Lower lobe of right lung (tissue), 2 donors: Measurements from ENCODE around the gene MTG1. TPM values are rescaled to one million over a fixed set of nuclear protein-coding genes. Genes with fewer than 3 reads are reported as not detected.
A peak's percentile ranks its signal among the peaks of the same experiment; 100 is the strongest.

Experiments used
- ATAC-seq, 2 donors: fragments of 200-7000 bp; cut with Tn5 transposase; one replicate each; pipeline ENCODE4 v1.9.1; 2020 to 2022; ENCODE audit warnings: mild to moderate bottlenecking in 2 of 2, moderate library complexity in 2 of 2
- DNase-seq: peaks from one replicate; pipeline ENCODE4 v3.0.0-alpha.2; 2020
- H3K27ac ChIP-seq: fragments of 200-600 bp; one replicate; pipeline ENCODE4 v1.8.0; 2022
- H3K27me3 ChIP-seq: fragments of 200-600 bp; one replicate; pipeline ENCODE4 v1.8.0; 2022; ENCODE audit warnings: low read depth
- H3K36me3 ChIP-seq: fragments of 200-600 bp; one replicate; pipeline ENCODE4 v1.8.0; 2022; ENCODE audit warnings: mild to moderate bottlenecking
- H3K4me1 ChIP-seq: fragments of 200-600 bp; one replicate; pipeline ENCODE4 v1.8.0; 2022
- H3K4me3 ChIP-seq: fragments of 200-600 bp; one replicate; pipeline ENCODE4 v1.8.0; 2022; ENCODE audit warnings: mild to moderate bottlenecking
- H3K9me3 ChIP-seq: fragments of 200-600 bp; one replicate; pipeline ENCODE4 v1.8.0; 2022
- intact Hi-C: fragments of 100-400 bp; cut with DNase I; formaldehyde crosslinking; loops from one replicate; pipeline ENCODE4 v1.11.0; 2022
- total RNA-seq: library from RNA; stranded (reverse); fragmentation: NEBNext Ultra II Directional; extraction: Animal tissue kit (Norgen Biotek cat#: 25700); gene quantifications from one replicate; pipeline ENCODE4 v1.2.1, GENCODE V29; 2021
- TF ChIP-seq, protein P1 (sequence below): fragments of 200-600 bp; IDR thresholded peaks from one replicate; pipeline ENCODE4 v1.8.0; 2022; ENCODE audit warnings: antibody characterized with exemption, mild to moderate bottlenecking
- donor health status: DM: no; HTN: yes; CAD: no; lungs with severe emphysema.

MTG1 gene
- total RNA-seq, 1 donor from 2014 or later, result 41.7 TPM

DNA sequence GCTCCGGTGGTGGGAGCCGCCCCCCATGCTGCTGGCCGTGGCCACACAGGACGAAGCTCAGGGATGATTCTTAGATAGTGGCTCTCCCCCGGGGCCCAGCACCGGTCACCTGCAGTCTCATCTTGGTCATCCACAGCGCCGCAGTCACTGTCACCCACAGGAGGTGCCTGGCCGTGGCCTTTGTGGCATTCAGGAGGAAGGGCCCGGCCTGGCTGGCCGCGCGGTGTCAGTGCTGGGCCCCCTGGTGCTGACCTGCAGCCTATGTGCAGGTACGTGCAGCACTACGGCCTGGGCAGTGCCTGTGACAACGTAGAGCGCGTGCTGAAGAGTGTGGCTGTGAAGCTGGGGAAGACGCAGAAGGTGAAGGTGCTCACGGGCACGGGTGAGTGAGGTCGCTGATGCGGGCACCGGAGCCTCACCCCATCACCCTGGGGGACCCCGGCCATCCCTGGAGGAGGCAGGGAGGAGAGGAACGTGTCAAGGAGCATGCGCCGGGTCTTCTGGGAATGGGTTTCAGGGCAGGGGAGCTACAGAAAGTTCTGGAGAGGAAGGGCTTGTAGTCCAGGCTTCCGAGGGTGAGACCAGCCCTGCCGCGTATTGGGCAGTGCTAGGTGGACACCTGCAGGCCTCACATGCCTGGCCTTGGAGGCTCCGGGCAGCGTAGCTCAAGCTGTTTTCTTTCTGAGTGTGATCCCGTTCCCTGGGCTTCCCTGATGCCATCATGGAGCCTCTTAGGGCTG lies 25.4 kb downstream of the MTG1 start:
- DNase-seq (peak; percentile 41), ATAC-seq (peak in 1 of 2 donors; percentile 28)
- H3K27me3 ChIP-seq, result no peaks in the 10 kb centered on the region
- intact Hi-C loops, result no loop called here
- H3K36me3 ChIP-seq, result peaks cover 27% of the 10 kb centered on the region
- no peaks in the 10 kb centered on the region for H3K4me1 ChIP-seq
- H3K4me3 ChIP-seq, result no peak overlapping the region
- TF ChIP-seq, protein P1, sequence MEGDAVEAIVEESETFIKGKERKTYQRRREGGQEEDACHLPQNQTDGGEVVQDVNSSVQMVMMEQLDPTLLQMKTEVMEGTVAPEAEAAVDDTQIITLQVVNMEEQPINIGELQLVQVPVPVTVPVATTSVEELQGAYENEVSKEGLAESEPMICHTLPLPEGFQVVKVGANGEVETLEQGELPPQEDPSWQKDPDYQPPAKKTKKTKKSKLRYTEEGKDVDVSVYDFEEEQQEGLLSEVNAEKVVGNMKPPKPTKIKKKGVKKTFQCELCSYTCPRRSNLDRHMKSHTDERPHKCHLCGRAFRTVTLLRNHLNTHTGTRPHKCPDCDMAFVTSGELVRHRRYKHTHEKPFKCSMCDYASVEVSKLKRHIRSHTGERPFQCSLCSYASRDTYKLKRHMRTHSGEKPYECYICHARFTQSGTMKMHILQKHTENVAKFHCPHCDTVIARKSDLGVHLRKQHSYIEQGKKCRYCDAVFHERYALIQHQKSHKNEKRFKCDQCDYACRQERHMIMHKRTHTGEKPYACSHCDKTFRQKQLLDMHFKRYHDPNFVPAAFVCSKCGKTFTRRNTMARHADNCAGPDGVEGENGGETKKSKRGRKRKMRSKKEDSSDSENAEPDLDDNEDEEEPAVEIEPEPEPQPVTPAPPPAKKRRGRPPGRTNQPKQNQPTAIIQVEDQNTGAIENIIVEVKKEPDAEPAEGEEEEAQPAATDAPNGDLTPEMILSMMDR, result no peak
- H3K27ac ChIP-seq, result no peak overlapping the region
- H3K9me3 ChIP-seq, result no peaks in the 10 kb centered on the region

DNA sequence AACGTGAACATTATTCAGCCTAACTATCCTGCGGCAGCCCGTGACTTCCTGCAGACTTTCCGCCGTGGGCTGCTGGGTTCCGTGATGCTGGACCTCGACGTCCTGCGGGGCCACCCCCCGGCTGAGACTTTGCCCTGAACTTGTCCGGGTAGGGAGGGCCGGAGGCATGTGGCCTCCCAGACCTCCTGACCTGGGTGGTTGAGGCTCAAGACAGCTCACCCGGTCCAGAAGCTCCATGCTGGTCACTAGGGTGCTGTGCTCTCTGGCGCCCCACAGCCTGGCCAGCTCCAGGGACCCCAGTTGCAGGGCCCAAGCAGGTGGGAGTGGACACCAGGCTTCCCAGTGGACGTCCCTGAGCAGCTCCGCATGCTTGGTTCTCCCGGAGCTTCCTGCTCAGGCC lies 26.1 kb downstream of the MTG1 start:
- no peak for ATAC-seq
- Histone ChIP-seq H3K9me3 (no peaks in the 10 kb centered on the region), H3K36me3 (peaks cover 27% of the 10 kb centered on the region), H3K4me3 (no peak overlapping the region), H3K4me1 (no peaks in the 10 kb centered on the region), H3K27ac (no peak overlapping the region), H3K27me3 (no peaks in the 10 kb centered on the region)
- TF ChIP-seq, protein P1, result no peak
- DNase-seq, result no peak
- intact Hi-C loops, result no loop called here

DNA sequence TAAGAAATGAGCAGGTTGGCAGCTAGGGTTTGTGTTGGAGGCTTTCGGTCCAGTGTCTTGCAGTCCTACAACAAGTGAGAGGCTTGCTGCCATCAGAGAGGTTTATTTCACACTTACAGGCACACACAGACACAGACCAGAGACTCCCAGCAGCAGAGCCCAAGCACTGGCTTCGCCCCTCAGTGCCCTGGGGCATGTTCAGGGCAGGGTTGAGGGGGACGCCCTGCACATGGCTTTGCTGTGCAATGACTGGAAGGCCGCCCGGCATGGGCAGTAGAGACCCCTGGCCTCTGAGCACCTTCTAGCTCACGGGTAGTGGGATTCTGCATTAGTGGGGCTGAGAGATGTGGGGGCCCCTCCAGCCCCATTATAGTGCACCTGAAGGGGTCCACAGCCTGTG lies 26.6 kb downstream of the MTG1 start:
- TF ChIP-seq, protein P1, result no peak
- Histone ChIP-seq H3K36me3 (peaks cover 27% of the 10 kb centered on the region), H3K27ac (no peak overlapping the region), H3K4me1 (no peaks in the 10 kb centered on the region), H3K27me3 (no peaks in the 10 kb centered on the region), H3K9me3 (no peaks in the 10 kb centered on the region), H3K4me3 (no peak overlapping the region)
- ATAC-seq (no peak), DNase-seq (peak; percentile 14)
- intact Hi-C loops, result no loop called here

DNA sequence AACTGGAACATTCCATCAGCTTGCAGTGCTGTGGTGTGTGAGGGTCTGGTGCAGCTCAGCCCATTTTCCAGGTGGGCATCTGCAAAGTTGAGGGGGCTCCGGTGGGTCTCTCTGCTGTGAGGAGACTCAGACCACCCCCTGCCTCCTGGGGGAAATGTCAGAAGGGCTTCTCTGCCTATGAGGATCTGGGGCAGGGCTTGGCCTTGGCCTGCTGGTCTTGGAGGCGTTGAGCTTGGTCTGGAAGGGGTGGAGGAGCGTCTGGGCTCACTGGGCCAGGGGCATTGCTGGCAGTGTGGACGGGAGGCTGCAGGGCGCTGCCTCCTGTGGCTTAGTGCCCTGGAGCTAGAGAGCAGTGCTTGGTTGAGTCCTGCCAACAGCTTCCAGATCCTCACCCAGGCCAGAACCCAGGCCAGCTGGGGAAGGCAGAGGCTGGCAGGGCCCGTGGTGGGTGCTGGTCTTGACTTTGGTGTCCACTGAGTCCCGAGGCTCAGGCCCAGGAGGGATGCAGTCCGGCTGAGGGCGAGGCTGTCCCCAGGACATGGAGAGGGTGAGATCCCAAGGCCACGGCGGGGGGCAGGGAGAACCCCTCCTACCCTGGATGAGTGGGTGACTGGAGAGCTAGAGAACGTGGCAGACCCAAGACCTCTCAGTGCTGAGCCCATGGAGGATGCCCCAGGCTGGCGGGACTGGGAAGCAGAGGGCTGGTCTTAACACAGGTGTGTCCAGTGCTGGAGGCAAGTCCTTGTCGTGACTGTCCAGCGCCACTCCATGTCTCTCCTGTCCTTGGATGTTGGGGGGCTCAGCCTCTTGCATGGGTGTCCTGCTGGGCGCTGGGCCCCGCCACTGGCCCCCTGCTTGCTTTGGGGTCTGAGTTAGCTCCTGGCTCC lies 27.6 kb downstream of the MTG1 start:
- DNase-seq (peak; percentile 41), ATAC-seq (no peak)
- TF ChIP-seq, protein P1, result no peak
- intact Hi-C loops, result no loop called here
- no peaks in the 10 kb centered on the region for H3K4me1 ChIP-seq
- no peaks in the 10 kb centered on the region for H3K9me3 ChIP-seq
- H3K27ac ChIP-seq, result no peak overlapping the region
- peaks cover 27% of the 10 kb centered on the region for H3K36me3 ChIP-seq
- H3K27me3 ChIP-seq, result no peaks in the 10 kb centered on the region
- no peak overlapping the region for H3K4me3 ChIP-seq

DNA sequence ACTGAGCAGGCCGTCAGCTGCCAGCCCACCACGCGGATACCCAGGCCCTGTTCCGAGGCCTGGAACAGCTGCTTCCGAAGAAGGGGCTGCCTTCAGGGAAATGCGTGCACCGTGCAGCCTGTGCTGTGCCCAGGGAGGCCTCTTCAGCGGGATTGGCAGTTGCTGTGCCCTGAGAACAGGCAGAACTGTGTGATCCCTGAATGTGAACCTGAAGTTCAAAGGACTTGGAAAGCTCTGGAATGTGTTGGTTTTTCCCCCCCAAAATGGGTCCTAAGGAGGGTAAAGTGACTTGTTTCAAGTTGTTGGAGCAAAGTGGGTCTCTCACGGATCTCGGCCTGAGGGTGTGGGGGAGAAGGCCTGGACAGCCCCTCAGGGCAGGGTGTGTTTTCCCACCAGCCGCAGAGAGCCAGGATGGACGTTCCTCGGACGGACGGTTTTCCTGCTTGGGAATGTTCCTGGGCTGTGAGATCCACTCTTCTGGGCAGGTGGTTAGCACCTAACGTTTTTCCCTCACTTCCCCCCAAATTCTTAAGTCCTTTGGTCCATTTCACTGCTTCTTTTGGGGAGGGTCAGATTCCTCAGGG lies 28.4 kb downstream of the MTG1 start:
- Histone ChIP-seq H3K4me3 (no peak overlapping the region), H3K36me3 (peaks cover 27% of the 10 kb centered on the region), H3K27me3 (no peaks in the 10 kb centered on the region), H3K9me3 (no peaks in the 10 kb centered on the region), H3K27ac (no peak overlapping the region), H3K4me1 (no peaks in the 10 kb centered on the region)
- intact Hi-C loops, result no loop called here
- TF ChIP-seq, protein P1, result no peak
- ATAC-seq (no peak), DNase-seq (peak; percentile 21)
